Fibroblast of skin of abdomen (primary cell): ENCODE data around the gene PHF8. TPM values are rescaled to one million over a fixed set of nuclear protein-coding genes. Genes with fewer than 3 reads are reported as not detected.

Source experiments
- DNase-seq: peaks from one replicate; pipeline ENCODE4 v3.0.0-alpha.2; 2013
- polyA plus RNA-seq, 2 experiments: library from polyadenylated mRNA; unstranded; fragments of 120-200 nt; gene quantifications; one replicate each; pipeline ENCODE4 v1.2.1, GENCODE V29; 2013; ENCODE audit not compliant: insufficient read length in 2 of 2

The PHF8 gene
- polyA plus RNA-seq (2013, experiment 1 of 2; ENCODE audit: insufficient read length) = 10.4 TPM
- 10.3 TPM for polyA plus RNA-seq (2013, experiment 2 of 2; ENCODE audit: insufficient read length)

DNA sequence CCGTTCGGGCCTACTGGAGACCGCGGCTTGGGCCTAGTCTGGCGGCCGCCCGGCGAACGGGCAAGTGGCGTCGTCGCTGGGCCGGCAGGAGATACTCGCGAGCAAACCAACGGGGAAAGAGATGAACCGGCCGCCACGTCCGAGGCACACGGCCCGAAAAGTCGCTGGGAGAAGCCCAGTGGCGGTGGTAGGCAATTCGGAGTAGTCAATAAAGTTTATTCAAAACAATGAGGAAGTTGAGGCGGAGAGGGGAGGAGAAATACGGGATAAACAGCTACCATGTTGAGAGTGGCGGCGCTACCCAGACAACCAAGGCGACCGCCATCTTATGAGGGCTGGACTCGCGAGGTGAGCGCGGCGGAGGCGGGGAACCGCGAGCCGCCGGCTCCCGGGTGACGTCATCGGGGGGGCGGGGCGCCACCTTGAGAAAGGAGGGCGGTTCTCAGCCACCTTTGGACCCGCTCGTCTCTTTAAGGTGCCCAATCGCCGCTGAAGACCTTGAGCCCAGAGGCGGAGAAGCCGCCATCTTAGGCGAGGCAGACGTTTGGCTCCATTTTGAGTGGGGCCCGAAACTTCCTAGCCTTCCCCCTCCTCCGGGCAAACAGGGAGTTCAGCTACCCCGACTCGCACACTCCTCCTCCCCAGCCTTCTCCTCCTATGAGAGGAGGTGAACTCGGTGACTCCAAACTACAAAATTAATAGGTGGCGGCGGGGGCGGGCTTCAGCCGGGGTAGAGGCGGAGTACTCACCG is at the start of gene PHF8:
Gene PHF8 (minus strand): TSS at position 348 of the 751 bp plus-strand sequence. CDS start 1,745 bp downstream, outside the sequence.
- DNase-seq = peak; percentile 94

DNA sequence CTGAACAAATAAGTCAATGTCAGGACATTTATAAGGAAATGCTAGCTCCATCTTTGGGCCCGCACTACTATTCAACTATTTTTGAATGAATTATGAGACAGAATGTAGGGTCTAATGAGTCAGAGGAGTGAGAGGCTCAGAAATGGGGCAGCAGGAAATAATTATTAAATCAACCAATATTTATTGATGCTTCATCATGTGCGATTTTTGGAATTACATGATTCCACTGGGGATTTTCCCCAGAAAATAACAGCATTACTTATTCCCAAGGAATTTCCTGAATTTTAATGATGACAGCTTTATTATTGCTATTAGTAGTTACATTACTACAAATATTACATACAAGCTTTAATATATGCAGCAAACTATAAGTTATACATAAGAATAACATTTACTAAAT is 49.3 kb upstream of the PHF8 start:
- DNase-seq = peak; percentile 52

DNA sequence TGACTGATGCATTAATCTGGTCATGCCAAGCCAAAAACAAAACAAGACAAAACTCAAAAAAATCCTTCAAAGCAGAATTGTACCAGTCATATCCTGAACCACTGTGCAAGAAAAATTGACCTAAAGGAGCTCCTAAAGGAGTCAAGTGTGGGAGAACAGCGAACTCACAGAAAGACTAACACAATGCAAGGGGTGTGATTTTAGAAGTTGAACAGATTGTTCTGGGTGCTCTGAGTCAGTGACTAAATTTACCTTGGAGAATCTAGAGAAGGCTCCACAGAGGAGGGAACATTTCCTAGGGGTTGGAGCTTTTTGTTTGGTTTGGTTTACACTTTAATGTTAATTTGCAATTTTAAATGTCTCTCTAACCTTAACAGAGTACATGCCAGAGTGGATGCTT is 48.9 kb upstream of the PHF8 start:
- DNase-seq = no peak

DNA sequence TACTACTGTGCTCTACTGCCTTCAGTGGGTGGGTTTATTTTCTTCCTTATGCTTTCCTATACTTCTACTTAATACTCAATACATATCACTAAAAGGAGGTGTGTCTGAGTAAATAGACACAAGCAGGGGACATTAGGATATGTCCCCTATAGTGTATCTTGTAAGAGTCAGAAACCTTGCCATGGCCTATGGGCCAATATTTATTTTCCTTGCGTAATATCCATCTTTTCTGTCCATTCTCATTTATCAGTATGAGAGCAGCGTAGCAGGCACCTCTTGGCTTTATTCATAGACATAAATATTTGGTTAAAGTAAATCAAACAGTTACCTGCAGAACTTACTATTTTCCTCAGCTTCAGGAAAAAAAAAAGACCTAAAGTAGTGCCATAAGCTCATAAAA is 46.6 kb upstream of the PHF8 start:
- no peak for DNase-seq

DNA sequence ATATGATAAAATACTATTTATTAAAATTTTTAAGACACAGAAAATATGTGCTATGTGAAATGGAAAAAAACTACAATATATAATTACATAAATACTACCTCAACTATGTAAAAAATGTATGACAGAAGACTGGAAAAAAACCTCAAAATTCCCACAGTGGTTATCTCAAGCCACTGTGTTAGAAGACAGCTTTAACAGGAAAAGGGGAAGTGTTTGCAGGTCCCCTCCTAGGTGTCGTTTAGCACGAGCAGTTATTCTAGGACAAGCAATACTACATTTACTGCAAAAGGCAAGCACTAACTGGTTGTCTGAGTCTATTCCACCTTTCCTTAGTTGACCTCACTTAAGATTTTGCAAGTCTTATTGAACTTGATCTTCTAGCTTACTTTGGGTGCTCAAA is 44.9 kb upstream of the PHF8 start:
- peak; percentile 7 for DNase-seq

DNA sequence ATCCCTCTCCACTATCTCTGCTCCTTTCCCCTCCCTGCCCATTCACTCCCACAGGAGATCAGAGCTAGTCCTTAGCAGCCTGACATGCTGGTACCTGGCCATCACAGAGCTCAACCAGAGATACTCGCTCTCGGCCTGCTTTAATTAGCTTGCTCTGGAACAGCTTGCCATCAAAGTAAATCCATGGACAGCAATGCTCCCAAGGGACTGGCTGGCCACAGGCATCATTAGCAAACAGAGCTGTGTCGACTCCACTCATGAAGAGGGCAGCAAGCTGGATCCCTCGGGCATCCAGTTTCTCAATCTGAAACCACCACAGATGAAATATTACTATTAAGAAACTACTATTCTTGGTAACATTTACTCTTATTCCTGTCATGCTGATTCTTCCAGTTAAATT is 43.4 kb upstream of the PHF8 start:
- DNase-seq = no peak

DNA sequence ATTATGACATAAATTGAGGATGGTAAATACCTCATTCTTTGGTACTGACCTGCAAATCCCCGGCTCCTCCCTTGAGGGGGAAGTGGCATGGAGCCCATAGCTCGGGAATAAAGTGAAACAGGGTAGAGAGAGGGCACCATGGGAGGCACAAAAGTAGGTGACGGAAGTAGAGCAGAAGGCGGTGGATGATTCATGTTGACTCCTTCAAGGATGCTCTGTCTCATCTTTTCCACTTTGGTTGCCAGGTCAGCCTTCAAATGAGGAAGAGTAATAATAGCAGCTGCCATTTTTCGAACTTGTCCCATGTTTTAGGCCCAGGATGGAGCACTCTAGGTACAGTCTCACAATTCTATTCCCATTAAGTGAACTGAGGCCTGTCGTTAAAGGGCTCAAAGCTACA is 41.4 kb upstream of the PHF8 start:
- no peak for DNase-seq

DNA sequence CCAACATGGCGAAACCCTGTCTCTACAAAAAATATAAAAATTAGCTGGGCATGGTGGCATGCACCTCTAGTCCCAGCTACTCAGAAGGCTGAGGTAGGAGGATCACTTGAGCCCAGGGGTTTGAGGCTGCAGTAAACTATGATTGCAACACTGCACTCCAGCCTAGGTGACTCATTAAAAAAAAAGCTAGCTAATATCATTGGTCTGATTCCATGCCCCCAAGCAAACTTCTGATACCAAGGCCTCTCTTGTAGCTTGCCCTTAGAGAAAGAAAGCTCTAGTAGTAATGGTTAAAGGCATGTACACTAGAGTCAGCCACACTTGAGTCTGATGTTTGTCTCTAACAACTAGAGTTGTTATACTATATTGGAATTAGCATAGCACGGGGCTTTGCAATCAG is 32.6 kb upstream of the PHF8 start:
- DNase-seq = peak; percentile 29

DNA sequence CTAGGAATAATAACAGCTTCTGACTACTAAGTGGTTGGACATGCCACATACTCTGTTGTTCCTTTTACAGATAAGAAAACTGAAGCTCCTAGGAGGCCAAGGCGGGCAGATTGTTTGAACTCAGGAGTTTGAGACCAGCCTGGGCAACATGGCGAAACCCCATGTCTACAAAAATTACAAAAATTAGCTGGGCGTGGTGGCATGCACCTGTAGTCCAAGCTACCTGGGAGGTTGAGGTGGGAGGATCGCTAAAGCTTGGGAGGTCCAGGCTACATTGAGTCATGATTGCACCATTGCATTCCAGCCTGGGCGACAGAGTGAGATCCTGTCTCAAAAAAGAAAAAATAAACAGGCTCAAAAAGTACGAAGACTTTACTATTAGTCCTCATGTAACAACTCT is 30.6 kb upstream of the PHF8 start:
- DNase-seq = no peak

DNA sequence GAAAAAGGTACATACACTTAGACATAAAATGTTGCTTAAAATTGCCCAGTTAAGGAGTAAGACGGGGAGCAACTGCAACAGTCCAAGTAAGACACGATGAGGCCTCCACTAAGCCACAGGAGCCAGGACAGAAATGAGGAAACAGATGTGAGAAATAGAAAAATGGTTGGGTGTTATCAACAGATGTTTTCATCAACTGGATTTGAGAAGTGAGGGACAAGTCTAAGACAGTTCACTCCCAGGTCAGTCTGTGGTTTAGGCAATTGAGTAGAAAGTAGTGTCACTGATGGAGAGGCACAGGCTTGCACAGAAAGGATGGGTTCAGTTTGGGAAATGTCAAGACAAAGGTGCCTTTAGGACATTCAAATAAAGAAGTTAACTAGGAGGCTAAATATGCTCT is 23.5 kb upstream of the PHF8 start:
- DNase-seq = no peak

DNA sequence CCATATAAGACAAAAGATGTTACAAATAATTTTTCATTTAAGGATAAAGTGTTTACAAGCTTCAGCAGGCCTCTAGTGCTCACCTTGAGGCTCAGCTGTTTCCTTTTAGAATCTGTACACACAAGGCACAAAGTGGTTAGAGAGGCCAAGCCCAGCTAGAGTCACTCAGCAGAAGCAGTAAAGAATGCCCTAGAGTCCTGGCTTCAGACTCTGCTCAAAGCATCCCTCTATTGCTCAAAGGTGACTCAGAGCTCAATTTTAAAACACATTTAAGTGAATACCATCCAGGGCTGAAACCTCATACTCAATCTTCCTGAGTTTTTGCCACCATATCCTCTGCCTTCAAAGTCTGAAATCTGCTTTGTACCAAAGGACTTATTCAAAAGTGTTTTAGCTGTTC is 22.6 kb upstream of the PHF8 start:
- peak; percentile 25 for DNase-seq

DNA sequence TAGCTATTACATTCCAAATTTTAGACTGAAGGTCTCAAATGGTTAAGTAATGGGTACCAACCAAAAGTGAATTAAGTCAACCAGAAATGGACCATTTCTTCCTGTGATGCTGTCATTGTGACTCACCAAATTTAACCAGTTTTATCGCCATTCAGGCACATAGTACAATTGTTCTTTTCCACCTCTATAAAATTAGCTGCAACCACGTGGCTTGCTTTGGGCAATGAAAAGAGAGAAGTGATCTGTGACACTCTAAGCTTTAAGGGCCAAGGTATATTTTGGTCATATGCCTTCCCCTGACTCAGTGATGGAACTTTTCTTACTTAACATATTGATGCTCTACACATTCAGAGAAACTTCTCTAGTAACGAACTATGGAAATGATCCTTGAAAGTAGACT is 20.3 kb upstream of the PHF8 start:
- DNase-seq = no peak

DNA sequence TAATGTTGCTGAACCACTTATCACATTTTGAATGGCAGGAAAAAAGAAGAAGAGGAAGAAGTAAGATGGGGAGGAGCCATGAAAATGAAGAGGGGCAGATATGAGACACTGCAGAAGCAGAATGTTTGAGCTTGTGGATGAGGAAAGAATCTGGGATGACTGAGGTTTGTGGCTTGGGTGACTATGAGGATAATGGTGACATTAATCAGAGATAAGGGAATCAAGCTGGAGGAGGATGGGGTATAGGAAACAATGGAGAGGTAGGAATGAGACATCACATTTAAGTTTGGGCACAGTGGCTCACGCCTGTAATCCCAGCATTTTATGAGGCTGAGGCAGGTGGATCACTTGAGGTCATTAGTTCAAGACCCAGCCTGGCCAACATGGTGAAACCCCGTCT is 19.1 kb upstream of the PHF8 start:
- DNase-seq = no peak

DNA sequence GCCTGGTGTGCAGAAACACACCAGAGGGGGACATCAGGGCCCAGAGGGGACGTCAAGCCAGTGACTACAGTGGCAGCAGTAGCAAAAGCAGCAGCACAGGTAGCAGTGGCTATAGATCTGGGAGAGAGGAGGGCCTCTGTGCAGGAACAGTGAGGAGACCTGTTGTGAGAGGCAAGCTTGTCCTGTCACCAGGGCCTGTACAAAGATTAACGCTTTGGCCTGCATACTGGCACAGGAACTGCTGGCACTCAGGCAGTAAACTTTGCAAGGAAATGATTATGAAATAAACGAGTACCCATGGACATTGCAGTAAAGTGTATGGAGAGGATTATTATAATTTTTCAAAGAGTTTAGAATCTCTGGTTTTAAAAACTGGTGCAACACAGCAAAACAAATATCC is 5.5 kb upstream of the PHF8 start:
- no peak for DNase-seq

DNA sequence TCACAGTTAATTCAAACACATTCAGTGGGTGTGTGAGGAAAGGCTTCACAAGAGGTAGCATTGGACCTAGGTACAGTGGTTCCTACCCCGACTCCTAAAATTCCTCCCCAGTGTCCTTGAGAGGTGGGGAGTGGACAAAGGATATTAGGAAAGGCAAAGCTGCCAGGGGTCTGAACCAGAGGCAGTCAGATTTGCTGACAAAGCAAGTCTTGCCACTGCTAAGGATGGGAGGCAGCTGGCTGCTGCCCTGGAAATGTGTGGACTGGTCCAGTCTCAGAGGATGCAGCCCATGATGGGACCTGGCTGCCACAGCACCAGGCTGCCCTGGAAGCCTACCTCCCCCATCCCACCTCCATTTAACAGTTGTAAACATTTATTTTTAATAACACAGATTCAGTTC is 4.1 kb upstream of the PHF8 start:
- DNase-seq = no peak

DNA sequence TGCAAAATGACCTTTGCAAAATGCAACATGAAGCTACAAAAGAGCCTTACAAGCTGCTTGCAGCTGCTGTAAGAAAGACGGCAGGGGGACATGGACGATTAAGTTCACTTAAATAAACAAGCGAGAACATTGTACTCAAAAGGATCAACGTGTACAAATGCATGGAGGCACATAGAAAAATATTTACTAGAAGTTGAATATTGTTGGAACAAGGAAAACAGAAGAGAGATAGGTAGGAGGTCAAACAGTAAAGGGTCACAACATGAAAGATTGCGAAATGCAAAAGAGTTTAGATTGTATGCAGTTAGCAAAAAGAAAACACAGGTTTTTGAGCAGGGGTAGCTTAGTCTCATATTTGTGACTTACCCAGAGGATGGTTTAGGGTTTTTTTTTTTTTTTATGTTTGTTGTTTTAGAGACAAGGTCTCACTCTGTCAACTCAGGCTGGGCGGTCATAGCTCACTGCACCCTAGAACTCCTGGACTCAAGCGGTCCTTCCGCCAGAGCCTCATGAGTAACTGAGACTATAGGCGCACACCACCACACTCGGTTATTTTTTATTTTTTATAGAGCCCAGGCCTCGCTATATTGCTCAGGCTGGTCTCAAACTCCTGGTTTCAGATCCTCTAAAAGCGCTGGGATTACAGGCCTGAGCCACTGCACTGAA is 1.4 kb upstream of the PHF8 start:
- no peak for DNase-seq

DNA sequence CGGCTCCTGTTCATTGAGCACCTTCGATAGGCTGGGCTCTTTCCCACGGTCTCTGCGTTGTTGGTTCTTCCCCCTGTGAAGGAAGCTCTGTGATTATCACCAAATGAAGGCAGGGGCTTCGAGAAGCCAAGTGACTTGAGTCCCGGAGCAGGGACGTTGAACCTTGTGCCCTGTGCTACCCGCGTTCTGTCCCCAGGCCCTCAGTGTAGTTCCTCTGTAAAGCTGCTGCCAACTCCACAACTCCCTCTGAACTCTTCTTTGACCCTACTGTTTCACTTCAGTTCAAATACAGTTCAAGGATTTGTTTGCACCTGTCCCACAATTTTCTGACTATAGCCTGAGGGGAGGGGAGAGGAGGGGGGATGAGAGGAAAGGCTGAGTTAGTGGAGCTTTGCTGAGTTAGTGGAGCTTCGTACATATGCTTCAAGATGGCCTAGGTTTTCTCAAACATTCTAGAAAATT is 635 bp upstream of the PHF8 start:
- no peak for DNase-seq

DNA sequence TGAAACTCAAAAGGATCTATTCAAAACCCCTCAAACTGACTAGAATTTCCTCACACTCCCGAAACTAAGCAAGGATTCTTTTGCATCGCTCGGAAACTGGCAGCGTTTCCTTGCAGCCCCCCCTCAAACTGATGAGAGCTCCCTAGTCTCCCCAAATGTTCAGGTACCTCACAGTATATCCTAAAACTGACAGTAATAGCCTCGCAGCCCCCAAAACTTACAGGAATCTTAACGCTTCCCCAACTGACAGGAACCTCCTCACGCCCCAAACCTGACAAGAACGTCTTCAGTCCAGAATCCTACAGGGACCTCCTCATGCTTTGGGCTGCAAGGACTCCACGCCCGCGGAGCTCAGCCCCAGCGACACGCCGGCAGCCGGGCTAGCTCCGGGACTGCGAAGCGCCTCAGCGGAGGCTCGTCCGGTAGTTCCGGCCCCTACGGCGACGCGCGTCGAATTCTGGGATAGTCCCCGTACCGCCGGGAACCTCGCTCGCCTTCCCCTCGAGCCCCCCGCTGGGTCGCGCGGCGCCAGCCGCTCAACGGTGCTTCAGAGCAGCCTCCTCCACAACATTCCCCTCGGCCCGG is 640 bp downstream of the PHF8 start:
- no peak for DNase-seq

DNA sequence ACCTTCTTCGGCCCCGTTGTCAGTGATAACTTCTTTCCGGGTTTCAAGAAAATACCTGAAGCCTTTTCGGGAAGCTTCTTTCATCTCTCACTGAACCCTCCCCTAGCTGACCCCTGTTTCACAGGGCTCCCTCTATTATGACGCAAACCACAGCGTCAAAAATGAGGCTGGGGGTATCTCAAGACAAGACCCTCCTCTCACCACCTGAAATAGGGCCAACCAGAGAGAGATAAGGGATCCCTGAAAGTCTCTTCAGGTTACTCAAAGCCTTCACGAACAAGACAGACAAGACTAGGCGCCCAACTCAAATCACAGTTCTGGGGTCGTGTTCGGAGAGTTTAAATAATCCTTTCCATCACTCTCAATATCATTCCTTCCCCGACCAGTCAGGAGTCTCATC is 1.2 kb downstream of the PHF8 start:
- no peak for DNase-seq

DNA sequence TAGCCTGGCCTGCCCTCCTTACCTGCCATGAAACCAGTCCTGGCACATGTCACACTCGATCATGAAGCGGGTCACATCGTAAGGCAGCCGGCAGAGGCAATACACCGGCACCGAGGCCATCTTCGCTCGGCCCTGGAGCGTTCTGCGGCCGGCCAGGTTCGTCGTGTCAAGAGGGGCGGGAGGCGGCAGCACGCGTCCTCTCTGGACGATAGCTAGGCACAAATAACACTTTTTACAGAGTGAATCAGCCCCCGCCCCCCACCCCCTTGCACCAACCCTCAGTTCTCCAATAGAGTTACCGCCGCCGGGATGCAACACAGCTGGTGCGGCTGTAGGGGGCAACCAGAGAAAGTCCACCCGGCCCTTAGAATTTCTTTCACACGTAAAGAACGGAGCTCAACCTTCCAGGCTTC is 1.7 kb downstream of the PHF8 start:
- peak; percentile 70 for DNase-seq

DNA sequence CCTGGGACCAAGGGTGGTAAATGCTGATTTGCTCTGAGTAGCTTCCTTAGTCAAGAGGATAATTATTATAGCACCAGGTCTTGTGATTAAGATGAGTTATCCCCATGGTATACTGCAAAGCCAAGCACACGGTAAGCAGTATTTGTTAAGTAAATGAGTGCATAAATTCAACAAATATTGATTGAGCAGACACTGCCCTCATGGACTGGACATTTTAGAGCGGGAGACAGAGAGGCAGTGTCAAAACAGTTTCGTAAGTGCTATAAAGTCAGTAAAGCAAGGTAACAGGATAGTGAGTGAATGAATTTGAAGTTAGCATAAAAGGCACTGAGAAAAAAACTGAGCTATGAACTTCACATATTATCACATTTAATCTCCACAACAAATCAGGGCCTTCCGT is 13.9 kb downstream of the PHF8 start:
- DNase-seq = no peak

DNA sequence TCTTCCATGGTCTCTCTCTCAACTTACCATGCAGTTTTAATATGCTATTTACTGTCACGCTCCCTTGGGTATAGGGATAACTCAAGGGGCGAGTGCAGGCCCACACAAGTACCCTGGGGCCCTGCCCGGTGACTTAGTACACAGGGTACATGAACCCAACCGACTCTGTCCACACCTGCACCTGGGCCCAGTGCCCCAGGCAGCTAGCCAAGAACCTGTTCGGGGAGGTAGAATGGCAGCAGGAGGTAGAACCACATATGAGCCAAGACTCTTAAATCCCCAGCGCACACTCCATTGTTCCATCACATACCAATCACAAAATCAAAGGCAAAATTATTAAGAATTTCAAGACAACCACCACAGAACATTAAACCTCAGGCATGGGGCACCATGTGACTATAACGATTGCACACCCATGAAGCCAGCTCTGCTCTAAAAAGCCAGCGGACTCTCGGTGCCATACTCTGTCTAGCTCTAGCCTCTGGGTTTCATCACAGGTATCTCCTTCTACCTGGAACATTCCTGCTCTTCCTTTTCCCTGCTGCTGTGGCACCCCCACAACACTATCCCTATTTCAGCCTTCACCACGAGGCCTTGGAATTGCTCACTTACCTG is 14.6 kb downstream of the PHF8 start:
- DNase-seq = no peak

DNA sequence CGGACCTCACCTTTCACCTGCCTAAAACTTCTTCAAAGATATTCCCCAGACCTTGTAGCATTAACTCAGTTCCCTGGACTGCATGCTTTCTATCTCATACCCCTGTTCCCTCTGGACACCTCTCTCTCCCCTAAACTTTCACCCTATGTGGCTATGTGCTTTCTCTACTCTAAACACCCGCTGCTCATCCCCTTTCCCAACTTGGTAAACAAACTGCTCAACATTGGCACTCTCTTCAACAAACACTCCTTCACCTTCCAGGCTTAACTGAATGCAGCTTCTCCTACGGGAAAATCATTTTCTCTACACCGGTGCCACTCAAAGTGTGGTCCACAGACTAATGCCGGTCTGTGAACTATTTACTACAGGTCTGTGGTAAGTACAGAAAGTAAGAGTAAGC is 19.9 kb downstream of the PHF8 start:
- DNase-seq = no peak
